ENCODE data around the gene ALOX5AP. TPM values are rescaled to one million over a fixed set of nuclear protein-coding genes. Genes with fewer than 3 reads are reported as not detected.

ALOX5AP gene
- total RNA-seq, 1 donor = 0.43 TPM

DNA sequence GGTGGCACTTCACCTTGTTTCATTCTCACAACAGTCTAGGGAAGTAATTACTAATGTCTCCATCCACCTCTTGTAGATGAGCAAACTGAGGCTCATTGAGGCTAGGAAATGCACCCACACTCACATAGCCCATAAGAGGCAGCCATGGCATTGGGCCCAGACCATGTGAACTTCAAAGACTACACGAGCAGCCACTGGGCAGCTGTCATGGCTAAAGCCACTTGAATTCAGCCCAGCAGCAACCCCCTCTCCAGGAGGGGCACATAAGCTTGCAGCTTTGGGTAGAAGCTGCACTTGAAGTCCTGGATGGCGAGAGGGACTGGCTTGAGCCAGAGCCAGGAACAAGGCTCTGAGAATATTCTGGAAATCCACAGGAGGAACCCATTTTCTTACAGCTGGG lies 13.4 kb downstream of the ALOX5AP start:
- DNase-seq (ENCODE audit: low read depth) = no peak
- TF ChIP-seq, protein P1, sequence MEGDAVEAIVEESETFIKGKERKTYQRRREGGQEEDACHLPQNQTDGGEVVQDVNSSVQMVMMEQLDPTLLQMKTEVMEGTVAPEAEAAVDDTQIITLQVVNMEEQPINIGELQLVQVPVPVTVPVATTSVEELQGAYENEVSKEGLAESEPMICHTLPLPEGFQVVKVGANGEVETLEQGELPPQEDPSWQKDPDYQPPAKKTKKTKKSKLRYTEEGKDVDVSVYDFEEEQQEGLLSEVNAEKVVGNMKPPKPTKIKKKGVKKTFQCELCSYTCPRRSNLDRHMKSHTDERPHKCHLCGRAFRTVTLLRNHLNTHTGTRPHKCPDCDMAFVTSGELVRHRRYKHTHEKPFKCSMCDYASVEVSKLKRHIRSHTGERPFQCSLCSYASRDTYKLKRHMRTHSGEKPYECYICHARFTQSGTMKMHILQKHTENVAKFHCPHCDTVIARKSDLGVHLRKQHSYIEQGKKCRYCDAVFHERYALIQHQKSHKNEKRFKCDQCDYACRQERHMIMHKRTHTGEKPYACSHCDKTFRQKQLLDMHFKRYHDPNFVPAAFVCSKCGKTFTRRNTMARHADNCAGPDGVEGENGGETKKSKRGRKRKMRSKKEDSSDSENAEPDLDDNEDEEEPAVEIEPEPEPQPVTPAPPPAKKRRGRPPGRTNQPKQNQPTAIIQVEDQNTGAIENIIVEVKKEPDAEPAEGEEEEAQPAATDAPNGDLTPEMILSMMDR (IDR thresholded peaks at IDR 0.05; ENCODE audit: insufficient read depth, low read depth, low read length) = no peak

DNA sequence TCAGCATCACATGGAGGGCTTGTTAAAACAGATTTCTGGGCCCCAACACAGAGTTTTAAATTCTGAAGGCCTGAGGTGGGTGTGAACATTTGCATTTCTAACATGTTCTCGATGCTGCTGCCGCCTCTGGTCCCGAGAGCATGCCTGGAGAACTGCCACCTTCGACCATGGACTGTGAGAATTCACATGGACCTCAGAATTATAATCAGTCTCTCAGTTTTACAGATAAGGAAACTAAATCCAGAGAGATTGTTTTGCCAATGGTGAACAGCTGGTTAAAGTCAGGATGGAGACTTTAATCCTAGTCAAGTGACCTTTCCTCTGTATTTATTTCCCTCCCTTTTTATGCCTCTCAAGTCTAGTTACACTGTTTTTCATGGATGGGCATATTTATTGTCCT lies 14.7 kb downstream of the ALOX5AP start:
- peak; percentile 71 for DNase-seq (ENCODE audit: low read depth)
- TF ChIP-seq, protein P1 (IDR thresholded peaks at IDR 0.05; ENCODE audit: insufficient read depth, low read depth, low read length) = no peak
- H3K4me3 ChIP-seq (ENCODE audit: low read depth, low read length) = no peak overlapping the region

More for the DNA sequence above, 13.4 kb downstream of the ALOX5AP start:
- H3K4me3 ChIP-seq (ENCODE audit: low read depth, low read length) = no peak overlapping the region

DNA sequence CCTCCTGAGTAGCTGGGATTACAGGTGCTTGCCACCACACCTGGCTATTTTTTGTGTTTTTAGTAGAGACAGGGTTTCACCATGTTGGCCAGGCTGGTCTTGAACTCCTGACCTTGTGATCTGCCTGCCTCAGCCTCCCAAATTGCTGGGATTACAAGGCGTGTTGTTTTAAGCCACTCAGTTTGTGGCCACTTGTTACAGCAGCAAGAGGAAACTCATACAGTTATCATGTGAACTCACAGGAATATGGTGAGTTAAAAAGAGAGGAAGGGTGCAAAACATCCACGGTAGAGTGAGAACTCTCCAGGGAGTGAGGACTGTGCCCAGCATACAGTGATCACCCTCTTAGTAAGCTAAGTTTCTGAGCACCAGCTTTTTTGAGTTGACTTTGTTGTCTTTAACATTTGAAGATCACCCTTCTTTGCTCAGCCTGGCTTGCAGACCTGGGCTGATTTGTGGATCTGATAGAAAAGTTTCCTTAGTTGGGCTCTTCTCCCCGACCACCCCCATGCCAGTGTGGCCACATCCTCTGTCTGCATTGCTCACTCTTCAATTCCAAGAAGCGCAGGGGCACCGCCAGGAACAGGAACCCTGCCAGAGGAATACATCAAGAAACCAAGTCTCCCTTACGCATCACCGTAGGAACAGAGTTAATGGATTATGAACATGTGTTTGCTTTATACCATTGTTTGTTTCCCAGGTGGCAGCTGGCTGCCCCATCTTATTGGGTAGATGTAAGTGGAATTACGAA lies 16.0 kb downstream of the ALOX5AP start:
- no peak overlapping the region for H3K4me3 ChIP-seq (ENCODE audit: low read depth, low read length)
- no peak for DNase-seq (ENCODE audit: low read depth)
- TF ChIP-seq, protein P1 (IDR thresholded peaks at IDR 0.05; ENCODE audit: insufficient read depth, low read depth, low read length) = no peak

DNA sequence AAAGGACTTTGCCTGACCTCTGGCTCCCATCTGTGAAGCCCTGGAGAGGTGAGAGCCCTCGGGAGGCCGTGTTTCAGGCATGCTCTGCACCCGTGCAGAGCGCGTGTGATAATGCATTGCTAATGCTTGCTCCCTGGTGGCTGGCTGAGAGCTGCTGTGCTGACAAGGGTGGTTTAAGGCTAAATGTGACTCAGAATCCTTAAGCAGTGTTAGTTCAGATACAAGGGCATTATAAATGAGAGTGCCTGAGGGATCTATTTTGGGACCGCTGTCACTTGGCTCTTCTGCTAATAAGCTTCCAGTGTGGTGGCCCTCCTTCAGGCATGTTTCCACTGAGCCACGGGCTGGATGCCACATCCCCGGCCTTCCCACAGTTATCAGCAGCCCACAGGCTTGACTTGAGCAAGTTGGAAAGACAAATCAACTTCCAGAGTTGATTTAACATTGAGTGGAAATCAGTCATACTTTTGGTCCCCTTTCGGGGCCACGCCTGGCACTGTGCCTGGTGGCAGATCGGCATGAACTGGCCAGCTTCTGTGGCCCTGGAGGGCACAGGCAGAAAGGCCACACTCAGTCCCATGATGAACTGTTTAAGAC lies 17.0 kb downstream of the ALOX5AP start:
- H3K4me3 ChIP-seq (ENCODE audit: low read depth, low read length) = no peak overlapping the region
- peak; percentile 47 for DNase-seq (ENCODE audit: low read depth)
- TF ChIP-seq, protein P1 (IDR thresholded peaks at IDR 0.05; ENCODE audit: insufficient read depth, low read depth, low read length) = peak; percentile 3

DNA sequence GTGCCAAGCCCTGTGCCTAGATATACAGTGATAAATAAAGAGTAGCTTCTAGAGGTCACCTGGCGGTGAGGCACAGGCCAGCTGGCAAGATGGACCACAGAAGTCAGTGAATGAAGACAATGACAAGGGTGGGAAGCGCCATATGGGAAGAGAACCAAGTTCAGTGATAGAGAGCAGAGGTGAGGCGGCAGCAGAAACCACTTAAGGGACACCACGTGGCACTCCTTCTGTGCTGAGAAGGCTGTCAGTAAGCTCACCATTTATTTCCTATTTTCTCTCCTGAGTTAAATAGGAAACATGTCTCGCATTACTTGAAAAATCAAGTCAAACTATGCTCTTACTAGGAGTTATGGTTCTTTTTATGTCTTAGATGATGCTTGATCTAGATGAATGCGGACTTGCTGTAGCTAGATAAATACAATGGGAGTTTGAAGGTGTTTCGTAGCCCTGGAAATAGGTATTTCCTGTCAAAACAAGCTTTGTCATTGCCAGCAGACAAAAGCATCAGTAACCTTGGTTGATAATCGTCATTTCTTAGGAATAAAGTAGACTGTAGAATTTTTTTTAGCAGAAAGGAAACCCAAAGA lies 17.8 kb downstream of the ALOX5AP start:
- no peak for DNase-seq (ENCODE audit: low read depth)
- TF ChIP-seq, protein P1 (IDR thresholded peaks at IDR 0.05; ENCODE audit: insufficient read depth, low read depth, low read length) = no peak
- no peak overlapping the region for H3K4me3 ChIP-seq (ENCODE audit: low read depth, low read length)

DNA sequence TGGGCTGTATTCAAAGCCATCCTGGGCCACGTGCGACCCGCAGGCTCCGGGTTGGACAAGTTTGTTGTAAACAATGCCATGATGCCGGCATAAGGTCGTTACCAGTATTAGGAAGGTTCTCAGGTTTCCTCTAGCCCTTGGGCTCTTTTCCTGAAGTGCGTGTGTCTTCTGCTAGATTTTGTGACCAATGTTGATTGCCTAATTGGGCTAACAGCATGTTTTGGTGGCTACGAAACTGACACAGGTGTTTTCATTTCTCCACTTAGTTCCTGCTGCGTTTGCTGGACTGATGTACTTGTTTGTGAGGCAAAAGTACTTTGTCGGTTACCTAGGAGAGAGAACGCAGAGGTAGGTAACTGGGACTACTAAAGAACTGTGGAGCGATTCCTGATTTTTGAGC lies 20.3 kb downstream of the ALOX5AP start:
- TF ChIP-seq, protein P1 (IDR thresholded peaks at IDR 0.05; ENCODE audit: insufficient read depth, low read depth, low read length) = no peak
- no peak overlapping the region for H3K4me3 ChIP-seq (ENCODE audit: low read depth, low read length)
- DNase-seq (ENCODE audit: low read depth) = no peak
